Stimulated activated CD8-positive, alpha-beta memory T cell treated with anti-CD3 and anti-CD28 coated beads, Interleukin-2, amount 100 ng/mL, for 48 hours (primary cell): ENCODE results near the gene PTPRN2.

Experiments
- DNase-seq, 2 donors: peaks; one replicate each; pipeline ENCODE4 v3.0.0-alpha.2; 2020; ENCODE audit warnings: low read depth in 2 of 2

PTPRN2 gene

DNA sequence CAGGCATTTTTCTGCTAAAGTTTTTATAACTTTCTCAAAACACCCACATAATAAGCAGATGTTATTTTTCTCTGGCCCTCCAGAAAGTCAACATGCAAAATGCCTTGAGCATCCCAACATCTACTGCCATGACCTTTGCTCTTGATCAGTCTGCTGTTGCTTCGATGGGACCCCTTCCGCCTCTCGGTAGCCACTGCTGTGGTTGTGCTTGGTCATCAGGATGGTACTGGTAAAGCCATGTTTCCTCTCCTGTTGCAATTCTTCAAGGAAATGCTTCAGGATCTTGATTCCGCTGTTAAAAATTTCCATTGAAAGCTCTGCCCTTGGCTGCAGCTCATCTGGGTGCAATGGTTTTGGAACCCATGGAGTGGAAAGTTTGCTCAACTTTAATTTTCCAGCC is 717.8 kb downstream of the PTPRN2 start:
- DNase-seq: no peak

DNA sequence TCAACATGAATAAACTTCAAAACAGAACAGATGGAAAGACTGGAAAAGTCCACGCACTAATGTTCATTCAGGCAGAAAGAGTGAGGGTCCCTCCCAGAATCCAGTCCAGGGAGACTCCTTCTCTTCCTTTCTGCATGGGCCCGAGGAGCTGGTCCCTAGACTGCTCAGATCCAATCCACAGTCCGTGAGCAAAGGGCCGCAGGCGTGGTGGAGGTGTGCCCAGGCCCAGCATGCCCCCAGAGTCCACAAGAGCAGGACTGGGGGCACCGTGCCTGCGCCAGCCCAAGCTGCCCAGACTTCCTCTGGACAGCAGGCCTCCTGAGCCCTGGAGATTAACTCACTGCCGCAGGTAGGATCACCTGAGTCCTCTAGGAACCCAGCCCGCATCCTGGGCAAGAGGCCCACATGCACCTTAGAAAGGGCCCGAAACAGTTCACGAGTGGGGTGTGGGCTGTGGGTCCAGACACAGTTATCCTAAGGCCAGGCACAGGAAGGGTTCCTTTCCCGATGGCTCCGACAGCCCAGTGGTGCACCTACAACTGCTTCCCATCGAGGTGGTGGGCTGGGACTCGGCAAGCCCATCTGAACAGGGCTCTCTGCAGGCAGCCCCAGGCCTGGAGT is 719.8 kb downstream of the PTPRN2 start:
- DNase-seq: no peak

DNA sequence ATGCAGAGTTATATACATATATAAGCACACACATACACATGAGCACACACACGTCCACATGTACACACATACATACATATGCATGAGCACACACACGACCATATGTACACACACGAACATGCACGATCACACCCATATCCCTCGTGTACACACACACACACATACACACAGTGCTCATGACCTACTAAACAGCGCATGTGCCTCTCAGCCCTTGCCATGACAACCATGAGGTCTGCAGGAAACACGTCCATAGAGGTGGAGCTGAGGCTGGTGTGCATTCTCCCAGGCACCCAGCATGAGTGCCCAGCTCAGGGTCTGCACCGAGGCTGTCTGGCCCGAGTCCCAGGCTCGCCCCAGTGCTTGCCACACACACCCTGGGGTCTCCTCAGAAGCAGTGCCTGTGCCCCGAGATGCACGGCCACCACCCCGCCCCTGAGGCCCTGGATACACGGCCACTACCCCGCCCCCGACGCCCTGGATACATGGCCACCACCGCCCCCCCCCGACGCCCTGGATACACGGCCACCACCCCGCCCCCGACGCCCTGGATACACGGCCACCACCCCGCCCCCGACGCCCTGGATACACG is 721.2 kb downstream of the PTPRN2 start:
- DNase-seq: no peak

DNA sequence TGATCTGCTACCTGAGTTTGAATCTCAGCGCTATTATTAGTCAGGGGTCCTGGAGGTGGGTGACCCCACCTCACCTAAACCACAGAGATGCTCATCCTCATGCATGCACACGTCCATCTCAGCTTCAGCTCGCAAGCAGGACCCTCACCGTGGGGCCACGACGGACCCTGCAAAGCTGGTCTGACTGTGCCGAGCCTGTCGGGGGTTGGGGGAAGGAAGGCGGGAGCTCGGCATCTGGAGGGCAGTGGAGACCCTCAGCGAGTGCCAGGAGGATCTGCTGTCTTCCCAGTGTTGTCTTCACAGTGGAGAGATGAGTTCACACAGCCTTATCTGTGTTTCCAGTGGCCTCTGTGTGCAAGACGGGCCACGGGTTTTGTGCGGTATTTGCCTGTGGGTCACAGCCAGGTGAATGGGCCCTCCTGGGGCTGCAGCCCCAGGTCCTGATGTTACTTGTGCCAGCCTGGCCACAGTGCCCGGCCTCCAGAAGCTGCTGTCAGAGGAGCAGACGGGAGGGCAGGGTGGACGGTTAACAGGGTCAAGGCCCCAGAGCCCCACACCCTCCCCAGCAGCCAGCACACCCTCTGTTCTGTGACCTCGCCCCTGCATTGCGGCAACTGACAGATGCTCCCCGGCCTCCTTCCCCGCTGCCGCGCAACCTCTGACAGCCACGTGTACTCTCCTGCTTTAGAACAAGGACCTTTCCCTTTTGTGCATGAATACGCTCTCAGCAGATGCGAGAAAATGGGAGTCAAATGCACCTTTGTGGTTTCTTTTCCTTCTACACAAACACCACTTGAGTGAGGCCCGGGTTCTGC is 722.1 kb downstream of the PTPRN2 start:
- DNase-seq: no peak

DNA sequence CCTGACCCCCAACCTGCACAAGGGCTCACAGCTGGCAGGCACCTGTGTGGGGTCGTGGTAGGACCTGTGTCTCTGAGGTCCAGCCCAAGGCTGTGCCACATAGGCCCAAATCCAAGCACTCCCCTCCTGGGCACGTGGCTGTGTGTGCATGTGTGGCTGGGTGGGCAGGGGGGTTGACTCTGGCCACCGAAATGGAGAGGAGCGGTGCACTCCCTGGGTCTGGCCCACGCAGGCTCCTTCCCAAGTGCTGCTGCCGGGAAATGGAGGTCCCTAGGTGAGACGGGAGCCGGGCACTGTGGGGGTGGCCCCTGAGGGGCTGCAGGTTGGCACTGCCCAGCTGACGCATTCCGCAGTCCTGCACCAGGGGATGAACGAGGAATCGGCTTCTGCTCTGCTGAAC is 722.7 kb downstream of the PTPRN2 start:
- DNase-seq: no peak

DNA sequence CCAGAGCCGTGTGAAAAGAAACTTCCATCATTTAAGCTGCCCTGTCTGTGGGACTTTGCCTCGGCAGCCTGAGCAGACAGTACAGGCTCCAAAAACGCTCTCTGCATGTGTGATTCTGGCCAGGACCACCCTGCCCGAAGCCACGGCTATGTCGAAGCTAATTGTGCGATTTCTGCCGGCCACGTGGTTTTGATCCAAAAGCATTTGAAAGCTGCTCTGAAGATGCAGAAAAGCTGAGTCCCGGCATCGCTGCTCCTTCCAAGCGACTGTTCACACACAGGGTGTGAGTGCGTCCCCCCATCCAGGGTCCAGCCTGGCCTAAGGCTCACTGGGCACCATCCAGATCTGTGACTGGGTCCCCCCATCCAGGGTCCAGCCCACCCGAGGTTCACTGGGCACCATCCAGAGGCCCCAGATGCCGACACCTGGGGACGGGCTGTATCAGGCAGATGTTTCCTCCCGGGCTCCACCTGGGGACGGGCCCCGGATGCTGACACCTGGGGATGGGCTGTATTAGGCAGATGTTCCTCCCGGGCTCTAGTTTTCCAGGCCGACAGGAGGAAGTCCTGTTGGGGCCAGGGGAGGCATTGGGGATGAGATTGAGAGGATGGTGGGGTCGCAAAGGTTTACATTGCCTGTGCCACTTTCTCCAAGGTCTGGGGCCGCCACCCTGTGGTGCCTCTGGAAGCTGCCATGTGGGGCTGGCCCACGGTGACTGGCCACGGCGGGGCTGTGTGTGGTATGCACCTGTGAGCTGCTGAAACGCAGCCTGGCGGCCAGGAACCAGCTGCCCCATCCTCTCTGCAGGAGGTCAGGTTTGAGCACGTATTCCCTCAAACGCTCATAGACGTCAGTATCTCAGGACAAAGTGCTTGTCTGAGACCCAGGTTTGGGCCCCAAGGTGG is 723.5 kb downstream of the PTPRN2 start:
- DNase-seq: no peak

DNA sequence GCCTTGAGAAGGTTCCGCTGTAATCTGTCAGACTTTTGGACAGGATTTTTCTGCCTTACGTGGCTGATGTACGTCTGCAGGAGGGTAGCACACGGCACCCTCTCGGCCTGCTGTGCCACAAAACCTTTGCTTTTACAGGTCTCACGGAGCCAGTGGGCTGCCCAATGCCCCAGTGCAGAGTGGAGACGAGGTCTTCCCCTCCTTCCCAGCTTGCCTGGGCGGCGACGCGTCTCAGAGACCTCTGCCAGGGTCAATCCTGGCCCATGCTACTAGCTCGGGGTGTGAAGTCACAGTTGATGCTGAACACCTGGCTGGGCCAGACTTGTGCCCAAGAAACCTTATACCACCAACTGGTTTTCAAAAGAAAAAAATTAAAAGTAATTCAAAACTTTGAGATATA is 724.4 kb downstream of the PTPRN2 start:
- DNase-seq: no peak

DNA sequence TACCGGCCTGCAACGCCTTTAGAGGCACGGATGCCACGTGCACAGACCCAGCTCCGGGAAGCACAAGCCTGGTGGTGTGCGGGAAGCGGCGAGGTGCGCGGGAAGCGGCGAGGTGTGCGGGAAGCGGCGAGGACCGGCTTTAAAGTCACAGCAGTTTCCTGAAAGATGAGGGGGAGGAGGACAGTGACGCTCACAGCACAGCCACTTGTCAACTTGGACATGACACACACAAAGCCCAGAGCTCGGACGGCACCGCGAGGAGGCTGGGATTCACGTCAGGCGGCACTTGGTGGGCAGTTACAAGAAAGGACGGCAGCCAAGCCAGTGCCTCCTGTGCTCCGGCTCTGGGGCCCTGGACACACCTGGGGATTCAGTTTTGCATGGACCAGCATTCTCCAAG is 724.9 kb downstream of the PTPRN2 start:
- DNase-seq: no peak

DNA sequence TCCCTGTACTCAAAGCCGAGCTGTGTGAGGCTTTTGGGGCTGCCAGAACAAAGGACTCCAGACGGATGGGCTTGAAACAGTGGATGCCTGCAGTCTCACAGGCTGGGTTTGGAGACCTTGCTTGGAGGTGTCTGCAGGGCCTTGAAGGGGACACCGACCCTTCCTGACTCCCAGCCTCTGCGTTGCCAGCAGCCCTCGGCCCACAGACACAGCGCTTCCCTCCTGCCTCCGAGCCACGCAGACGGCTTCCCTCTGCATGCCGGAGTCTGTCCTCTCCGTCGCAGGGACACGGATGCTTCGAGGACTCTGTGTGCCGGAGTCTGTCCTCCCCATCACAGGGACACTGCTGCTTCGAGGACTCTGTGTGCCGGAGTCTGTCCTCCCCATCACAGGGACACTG is 726.1 kb downstream of the PTPRN2 start:
- DNase-seq: no peak

DNA sequence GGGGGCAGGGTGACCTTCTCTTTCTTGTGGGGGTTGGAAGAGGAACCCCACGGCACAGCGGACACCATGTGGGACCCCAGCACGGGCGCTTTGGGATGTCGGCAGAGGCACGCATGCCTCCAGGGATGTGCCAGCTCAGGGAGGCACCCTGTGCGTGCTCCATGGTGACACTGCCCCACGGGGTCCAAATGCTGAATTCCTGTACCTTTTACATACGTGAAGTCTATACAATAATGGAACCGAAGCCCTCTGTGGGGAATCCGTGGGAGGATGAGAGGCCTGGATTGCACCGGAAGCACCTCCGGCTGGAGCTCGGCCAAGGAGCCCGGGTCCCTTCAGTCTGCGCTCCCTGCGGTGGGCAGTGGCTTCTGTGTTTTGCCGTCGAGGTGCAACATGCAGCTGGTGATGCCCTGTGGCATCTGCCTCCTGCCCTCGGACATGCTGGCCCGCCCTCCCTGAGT is 726.6 kb downstream of the PTPRN2 start:
- DNase-seq: no peak

DNA sequence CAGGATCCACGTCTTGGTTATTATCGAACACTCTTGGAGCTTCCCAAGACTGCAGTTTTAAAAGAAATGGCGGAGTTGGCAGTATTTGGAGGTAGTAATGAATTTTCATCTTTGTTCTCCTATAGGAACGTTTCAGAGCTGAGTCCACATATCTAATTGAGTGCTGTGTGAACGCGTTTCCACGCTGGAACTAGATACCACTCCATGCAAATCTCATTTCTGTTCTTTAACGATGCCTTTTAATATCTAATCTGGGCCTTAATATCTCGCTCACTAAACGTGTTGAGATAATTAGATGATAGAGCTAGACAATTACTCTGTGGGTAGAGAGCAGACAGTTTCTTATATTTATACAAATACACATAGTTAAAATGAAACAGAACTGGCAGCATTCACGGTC is 727.2 kb downstream of the PTPRN2 start:
- DNase-seq: no peak

DNA sequence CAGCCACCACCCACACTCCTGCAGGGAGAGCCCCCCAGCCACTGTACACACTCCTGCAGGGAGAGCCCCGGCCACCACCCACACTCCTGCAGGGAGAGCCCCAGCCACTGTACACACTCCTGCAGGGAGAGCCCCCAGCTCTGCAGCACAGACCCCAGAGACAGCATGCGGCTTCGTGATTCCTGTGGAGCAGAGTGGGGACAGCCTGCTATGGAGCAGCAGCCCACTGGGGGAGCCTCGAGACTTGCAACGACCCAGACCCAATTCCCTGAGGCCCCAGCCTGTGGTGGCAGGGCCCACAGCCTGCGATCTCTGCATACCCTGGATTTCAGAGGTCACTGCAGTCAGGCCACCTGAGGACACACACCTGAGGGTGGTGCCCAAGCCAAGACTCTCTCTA is 727.7 kb downstream of the PTPRN2 start:
- DNase-seq: no peak

DNA sequence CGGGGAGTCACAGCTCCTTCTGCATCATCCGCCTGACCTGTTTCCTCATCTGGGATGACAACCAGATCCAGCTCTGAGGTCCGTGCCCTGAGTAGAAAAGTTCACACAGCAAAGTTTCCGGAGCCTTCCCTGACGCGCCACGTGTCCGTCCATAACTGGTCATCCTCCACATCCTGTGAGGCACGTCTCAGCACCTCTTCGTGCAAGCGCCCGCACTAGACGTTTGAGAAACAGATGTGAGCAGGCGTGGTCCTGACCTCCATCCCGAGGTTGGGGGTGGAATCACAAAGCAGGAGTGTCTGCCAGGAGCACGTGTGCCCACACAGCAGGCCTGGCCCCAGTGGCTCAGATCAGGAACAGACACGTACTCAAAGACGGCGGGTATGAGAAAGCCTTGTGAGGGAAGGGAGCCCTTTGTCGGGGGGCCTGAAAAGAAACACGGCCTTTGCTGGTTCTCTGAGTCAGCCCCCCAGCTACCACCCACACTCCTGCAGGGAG is 730.0 kb downstream of the PTPRN2 start:
- no peak for DNase-seq

DNA sequence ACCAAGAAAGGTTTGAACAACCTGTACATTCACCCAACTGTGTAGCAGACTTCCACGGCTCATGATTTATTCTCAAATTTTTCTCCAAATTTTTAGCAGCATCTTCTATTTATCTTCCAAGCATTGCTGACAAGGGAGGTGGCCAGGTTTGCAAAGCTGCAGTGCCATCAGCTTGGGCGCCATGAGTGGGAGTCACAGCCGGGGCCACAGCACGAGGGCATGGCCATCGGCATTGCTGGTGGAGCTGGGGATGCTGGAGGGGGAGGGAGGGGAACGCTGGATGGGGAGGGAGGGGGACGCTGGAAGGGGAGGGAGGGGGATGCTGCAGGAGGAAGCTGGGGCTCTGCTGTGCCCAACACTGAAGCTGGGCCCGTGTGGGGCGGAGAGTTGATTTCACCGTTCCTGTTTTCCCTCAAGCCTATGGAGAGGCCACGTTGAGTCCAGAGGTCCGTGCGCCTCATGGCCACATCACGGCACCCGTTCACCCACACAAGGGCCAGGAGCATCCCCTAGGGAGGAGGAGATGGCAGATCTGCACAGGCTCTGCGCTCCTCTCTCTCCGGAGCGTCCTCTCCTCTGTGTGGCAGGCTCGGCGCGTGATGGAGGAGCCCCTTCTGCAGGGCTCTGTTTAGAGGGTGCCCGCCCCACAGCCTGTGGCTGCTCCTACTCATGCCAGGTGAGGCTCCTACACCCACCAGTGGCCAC is 730.6 kb downstream of the PTPRN2 start:
- DNase-seq: no peak

DNA sequence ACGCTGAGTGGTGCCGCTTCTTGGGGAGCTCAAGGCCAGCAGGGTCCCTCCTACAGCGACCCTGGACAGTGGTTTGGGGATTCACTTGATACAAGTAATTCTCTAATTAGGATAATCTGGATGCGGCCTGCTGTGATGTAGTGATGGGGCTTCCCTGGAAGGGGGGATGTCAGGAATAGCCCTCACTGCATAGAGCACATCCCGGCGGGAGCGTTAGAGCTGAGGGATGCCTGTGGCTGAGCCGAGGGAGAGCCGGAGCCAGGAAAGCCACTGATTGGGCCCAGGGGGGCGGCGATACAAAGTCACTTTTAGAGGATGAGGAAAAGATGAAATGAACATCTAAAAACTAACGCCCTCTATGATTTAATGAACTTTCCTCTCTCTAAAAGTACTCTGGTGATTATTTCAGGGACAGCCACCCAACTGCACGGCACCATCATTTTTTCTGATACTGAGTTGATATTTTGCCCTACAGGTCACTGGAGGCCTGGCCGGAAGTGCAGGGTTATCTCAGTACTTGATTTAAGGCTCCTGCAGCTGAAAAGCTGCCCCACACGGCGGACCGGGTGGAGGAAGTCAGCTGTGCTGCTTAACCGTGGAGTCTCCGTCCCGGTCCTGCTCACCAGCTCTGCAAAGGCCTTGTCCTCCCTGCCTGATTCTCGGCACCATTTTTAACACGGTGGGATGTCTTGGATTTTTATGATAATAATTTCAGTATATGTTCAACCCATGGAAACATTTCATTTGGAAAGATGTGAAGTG is 732.0 kb downstream of the PTPRN2 start:
- no peak for DNase-seq

DNA sequence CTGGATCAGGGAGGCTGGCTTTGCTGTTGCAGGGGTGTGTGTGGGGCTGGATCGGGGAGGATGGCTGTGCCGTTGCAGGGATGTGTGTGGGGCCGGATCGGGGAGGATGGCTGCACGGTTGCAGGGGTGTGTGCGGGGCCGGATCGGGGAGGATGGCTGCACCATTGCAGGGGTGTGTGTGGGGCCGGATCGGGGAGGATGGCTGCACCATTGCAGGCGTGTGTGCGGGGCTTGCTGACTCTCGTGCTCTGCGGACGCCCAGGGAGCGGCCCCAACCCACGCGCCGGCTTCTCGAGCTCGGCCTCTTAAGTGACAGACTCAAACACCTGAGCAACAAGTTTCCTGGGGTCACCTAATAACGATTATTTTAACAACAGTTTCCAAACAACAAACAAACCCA is 732.6 kb downstream of the PTPRN2 start:
- no peak for DNase-seq

DNA sequence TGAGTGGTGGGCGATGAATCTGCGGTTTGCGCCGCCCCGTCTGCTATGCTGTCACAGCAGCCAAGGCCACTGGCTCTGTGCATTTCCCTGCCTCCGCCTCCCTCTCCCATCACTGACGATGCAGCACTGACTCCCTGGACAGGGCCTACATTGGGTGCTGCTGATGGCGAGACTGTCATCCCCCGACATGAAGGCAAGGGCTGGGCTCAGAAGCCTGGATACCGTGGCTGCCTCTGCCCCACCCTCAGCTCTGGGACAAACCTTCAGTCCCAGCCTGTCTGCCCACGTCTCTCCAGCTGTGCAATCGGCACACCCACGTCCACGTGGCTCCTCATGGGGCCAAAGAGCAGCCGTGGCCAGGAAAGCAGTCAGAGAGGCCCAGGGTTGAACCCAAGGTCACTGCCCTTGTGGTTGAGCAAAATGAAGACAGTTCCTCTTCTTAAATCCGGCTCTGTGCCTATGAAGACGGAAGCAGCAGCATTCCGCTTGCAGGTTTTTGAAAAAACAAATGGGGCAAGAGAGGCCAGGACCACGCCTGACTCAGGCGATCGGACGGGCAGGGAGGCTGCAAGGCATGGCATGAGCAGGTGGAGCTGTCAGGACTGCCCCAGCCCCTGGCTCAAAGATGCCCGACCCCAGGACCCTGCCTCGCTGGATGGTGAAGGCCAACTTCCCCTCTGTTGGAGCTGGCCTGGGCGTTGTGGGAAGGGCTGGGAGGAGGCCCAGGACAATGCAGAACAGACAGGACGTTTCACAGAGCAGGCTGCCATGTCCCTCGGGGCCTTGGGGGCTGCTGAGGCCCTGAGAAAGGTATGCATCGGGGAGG is 733.3 kb downstream of the PTPRN2 start:
- DNase-seq: no peak

DNA sequence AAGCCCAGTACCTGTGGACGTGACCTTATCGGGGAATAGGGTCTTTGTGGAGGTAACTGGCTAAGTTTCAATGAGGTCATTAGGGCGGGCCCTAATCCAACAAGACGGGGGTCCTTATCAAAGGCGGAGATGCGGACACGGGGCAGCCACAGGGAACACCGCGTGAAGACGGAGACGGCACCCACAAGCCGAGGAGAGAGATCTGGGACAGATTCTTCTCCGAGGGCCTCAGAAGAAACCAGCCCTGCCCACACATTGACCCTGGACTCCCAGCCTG is 733.9 kb downstream of the PTPRN2 start:
- no peak for DNase-seq

DNA sequence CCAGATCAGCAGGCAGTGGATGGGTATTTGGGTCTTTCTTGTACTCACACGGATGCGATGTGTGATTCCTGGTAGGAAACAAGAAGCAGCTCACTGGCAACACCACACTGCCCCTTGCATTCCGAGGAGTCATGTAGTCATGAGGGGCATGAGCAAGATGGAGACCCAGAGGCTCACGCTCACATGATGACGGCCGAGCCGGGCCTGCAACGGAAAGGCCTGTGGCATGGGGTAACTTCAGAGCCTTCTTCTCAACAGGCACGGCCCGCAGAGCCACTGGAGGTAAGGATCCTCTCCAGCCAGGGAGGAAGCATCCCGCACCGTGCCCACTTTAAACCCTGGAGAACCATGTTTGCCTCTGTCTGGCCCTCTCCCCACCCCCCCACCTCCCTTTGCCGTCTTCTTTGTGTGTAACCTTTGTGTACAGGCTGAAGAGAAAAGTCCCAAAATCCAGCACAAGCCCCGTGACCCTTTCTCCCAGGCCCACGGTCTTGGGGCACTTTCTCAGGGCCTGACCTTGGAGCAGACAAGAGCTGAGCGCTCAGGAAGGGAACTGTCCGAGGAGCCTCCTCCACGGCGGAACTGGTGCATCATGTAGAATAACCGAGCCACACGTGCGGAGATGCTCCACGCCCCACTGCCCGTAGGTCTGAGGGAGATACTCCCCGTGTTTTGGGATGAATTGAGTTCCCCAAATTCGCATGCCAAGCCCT is 734.4 kb downstream of the PTPRN2 start:
- DNase-seq: no peak
